Measurements from ENCODE around the gene NAPA. TPM values are rescaled to one million over a fixed set of nuclear protein-coding genes. Genes with fewer than 3 reads are reported as not detected.

NAPA gene
- total RNA-seq, 4 donors from 2014 or later = 94.8 to 138 (median 114) TPM

DNA sequence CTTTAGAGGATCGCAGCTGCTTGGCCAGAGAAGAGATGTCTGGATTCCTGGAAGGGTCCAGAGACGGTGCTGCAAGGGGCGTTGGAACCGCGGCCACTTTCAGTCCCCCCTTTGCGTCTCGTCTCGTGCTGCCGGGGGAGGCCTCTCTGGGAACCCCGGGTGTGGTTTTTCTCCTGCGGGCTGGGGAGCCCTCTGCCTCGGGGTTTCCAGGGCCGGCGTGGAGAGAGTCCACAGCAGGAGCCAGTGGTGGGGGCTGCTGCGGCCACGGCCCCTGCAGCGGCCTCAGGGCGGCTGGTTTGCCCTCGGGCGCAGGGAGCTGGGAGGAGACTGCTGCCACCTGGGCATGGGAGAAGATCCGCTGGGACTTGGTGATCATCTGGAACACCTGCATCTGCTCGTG lies 29.6 kb upstream of the NAPA start:
- H3K36me3 ChIP-seq = no peaks in the 10 kb centered on the region
- peaks cover 20% of the 10 kb centered on the region for H3K27me3 ChIP-seq
- H3K4me1 ChIP-seq = peaks cover 0 to 15% (median 2%) of the 10 kb centered on the region in 4 donors
- TF ChIP-seq CTCF (IDR thresholded peaks at IDR 0.05) (no peak), EP300 (IDR thresholded peaks at IDR 0.05; ENCODE audit: low read depth) (no peak), POLR2A (IDR thresholded peaks at IDR 0.05) (no peak), POLR2AphosphoS5 (IDR thresholded peaks at IDR 0.05) (no peak)
- H3K9me3 ChIP-seq = no peaks in the 10 kb centered on the region
- DNase-seq = no peak
- WGBS, 2 donors (ENCODE audit: low coverage in 1 of 2) = 89% methylated on average over 18 of the region's 22 CpGs; no CpG with 5 or more reads in 1 of the 2 donors
- H3K27ac ChIP-seq = no peak overlapping the region
- intact Hi-C loops (cut with DNase I; ENCODE audit: low total_unique reads) = loop anchor here (10.0 kb wide), 1 partner anchor 50 kb away; no protein-coding TSS in a partner anchor
- in situ Hi-C loops (cut with MboI; ENCODE audit: low pct_ligation_motif_present in 1 of 4, low pct_unique_long_range_greater_than_20kb in 1 of 4, low sequenced_read_pairs in 3 of 4) = no loop called here
- no peak overlapping the region for H3K4me3 ChIP-seq

DNA sequence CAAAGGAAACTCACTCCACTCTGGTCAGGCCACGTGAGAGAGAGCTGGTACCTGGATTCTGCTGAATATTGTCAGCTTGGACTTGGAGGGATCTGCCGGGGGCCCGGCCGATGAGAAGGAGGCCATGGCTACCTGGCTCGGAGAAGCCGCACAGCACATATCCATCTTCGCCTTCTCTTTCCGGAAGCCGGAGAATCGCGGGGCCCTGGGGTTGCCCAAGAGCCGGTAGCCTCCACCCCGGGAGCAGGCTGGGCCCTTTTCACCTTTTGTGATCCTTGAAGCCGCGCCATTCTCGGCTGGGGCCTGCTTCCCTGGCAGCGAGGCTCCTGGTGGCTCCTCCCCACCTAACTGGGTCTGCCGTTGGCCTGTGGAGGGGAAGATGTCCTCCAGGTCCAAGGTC lies 29.2 kb upstream of the NAPA start:
- intact Hi-C loops (cut with DNase I; ENCODE audit: low total_unique reads) = loop anchor here (10.0 kb wide), 1 partner anchor 51 kb away; no protein-coding TSS in a partner anchor
- Histone ChIP-seq H3K4me3 (no peak overlapping the region), H3K4me1 (peaks cover 0 to 14% (median 2%) of the 10 kb centered on the region in 4 donors), H3K27me3 (peaks cover 20% of the 10 kb centered on the region), H3K36me3 (no peaks in the 10 kb centered on the region), H3K9me3 (no peaks in the 10 kb centered on the region), H3K27ac (no peak overlapping the region)
- in situ Hi-C loops (cut with MboI; ENCODE audit: low pct_ligation_motif_present in 1 of 4, low pct_unique_long_range_greater_than_20kb in 1 of 4, low sequenced_read_pairs in 3 of 4) = no loop called here
- TF ChIP-seq CTCF (IDR thresholded peaks at IDR 0.05) = no peak
- no peak for TF ChIP-seq POLR2A (IDR thresholded peaks at IDR 0.05)
- TF ChIP-seq POLR2AphosphoS5 (IDR thresholded peaks at IDR 0.05) = no peak
- TF ChIP-seq EP300 (IDR thresholded peaks at IDR 0.05; ENCODE audit: low read depth) = no peak
- no peak for DNase-seq
- 80 to 95% methylated on average over 1 to 18 of the region's 18 CpGs for WGBS, 2 donors (ENCODE audit: low coverage in 1 of 2)

DNA sequence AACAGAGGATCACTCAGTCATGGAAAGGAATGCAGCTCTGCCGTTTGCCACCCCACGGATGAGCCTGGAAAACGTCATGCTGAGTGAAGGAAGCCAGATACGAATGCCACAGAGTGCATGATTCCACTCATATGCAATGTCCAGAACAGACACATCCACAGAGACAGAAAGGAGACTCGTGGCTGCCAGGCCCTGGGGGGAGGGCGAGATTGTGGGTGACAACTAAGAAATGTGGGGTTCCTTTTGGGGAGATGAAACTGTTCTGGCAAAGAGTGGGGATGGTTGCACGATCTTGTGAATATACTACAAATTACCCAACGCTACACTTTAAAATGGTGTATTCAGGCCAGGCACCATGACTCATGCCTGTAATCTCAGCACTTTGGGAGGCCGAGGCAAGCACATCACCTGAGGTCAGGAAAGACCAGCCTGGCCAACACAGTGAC lies 27.2 kb upstream of the NAPA start:
- Histone ChIP-seq H3K27ac (peak overlapping the region; percentile 55 to 79 (median 73)), H3K9me3 (no peaks in the 10 kb centered on the region), H3K4me3 (no peak overlapping the region), H3K4me1 (peaks cover 0 to 14% (median 2%) of the 10 kb centered on the region in 4 donors), H3K27me3 (peaks cover 20% of the 10 kb centered on the region), H3K36me3 (no peaks in the 10 kb centered on the region)
- peak; percentile 24 for DNase-seq
- in situ Hi-C loops (cut with MboI; ENCODE audit: low pct_ligation_motif_present in 1 of 4, low pct_unique_long_range_greater_than_20kb in 1 of 4, low sequenced_read_pairs in 3 of 4) = no loop called here
- peak; percentile 79 to 93 (median 85) for TF ChIP-seq POLR2AphosphoS5 (IDR thresholded peaks at IDR 0.05)
- TF ChIP-seq EP300 (IDR thresholded peaks at IDR 0.05; ENCODE audit: low read depth) = peak; percentile 63
- TF ChIP-seq CTCF (IDR thresholded peaks at IDR 0.05) = no peak
- TF ChIP-seq POLR2A (IDR thresholded peaks at IDR 0.05) = no peak
- intact Hi-C loops (cut with DNase I; ENCODE audit: low total_unique reads) = loop anchor here (10.0 kb wide), 1 partner anchor 53 kb away; no protein-coding TSS in a partner anchor
- 64 to 71% methylated on average over 6 to 9 of the region's 9 CpGs for WGBS, 2 donors (ENCODE audit: low coverage in 1 of 2)

GRCh38 chr19:47541518-47541917 lies 26.7 kb upstream of the NAPA start:
- in situ Hi-C loops (cut with MboI; ENCODE audit: low pct_ligation_motif_present in 1 of 4, low pct_unique_long_range_greater_than_20kb in 1 of 4, low sequenced_read_pairs in 3 of 4) = no loop called here
- H3K4me3 ChIP-seq = no peak overlapping the region

More at GRCh38 chr19:47541518-47541917, 26.7 kb upstream of the NAPA start:
- Histone ChIP-seq H3K27ac (peak overlapping the region; percentile 55 to 79 (median 73)), H3K4me1 (peaks cover 0 to 14% (median 2%) of the 10 kb centered on the region in 4 donors), H3K9me3 (no peaks in the 10 kb centered on the region), H3K27me3 (peaks cover 20% of the 10 kb centered on the region), H3K36me3 (no peaks in the 10 kb centered on the region)
- no peak for DNase-seq
- peak in 1 of 3 donors; percentile 1 for TF ChIP-seq POLR2AphosphoS5 (IDR thresholded peaks at IDR 0.05)
- TF ChIP-seq CTCF (IDR thresholded peaks at IDR 0.05) = peak in 1 of 5 experiments; percentile 31
- TF ChIP-seq EP300 (IDR thresholded peaks at IDR 0.05; ENCODE audit: low read depth) = no peak
- TF ChIP-seq POLR2A (IDR thresholded peaks at IDR 0.05) = no peak
- intact Hi-C loops (cut with DNase I; ENCODE audit: low total_unique reads) = loop anchor here (10.0 kb wide), 1 partner anchor 53 kb away; no protein-coding TSS in a partner anchor
- WGBS, 2 donors (ENCODE audit: low coverage in 1 of 2) = 26 to 34% methylated on average over 6 of the region's 6 CpGs
